Stimulated activated CD4-positive, alpha-beta T cell treated with anti-CD3 and anti-CD28 coated beads, Interleukin-2, amount 100 ng/mL, for 24 hours (primary cell): ENCODE data around the gene PAPPA.

Experiments used
- DNase-seq, 2 donors: peaks; one replicate each; pipeline ENCODE4 v3.0.0-alpha.2; 2020

PAPPA gene

DNA sequence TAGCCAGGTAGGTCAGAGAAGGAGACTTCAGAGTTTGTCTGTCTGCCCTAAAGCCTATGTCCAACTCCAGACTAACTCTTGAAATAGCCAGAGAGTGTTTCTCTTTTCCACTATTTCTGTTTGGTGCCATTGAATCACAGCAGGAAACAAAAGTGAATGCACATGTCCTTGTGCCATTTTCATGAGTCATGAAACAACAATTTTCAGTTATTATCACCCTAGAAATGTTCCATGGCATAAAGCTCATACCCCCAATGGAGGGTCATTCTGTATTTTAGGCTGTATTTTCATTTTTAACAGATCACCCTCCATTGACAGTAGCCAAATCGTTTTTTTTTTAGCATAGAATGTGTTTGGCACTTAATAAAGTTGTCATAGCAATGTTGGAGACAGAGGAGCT is 124.7 kb downstream of the PAPPA start:
- DNase-seq: no peak

DNA sequence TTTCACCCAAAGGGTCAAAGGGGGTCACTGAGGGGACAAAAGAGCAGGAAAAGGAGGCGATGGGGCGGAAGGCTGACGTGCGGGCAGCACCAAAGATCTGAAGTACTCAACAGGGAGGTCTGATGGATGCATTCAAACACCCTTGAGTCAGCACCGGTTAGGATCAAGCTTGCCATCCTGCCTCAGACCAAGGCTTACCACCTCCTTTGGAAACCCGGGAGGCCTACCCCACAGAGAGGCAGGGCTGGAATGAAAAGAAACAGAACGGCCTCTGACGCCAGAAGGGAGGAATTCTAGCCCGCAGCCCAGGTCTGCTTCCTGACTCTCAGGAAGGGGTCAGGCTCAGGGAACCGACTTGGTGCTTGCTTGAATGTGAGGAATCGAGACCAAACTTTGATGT is 125.6 kb downstream of the PAPPA start:
- DNase-seq: no peak

DNA sequence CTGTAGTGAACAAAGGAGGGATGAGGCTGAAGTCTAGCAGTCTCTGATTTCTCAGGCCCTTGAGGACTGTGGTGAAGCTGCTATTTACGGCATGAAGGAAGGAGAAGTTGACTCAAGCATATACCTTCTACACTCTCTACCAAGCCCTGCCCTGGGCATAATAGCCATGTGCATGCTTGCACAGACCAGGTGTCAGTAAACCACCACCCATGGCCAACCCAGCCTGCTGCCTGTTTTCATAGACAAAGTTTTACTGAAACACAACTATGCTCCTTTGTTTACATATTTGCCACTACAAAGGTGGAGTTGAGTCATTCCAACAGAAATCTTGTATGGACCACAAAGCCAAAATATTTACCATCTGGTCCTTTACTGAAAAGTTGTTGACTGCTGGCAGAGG is 126.9 kb downstream of the PAPPA start:
- DNase-seq: no peak

DNA sequence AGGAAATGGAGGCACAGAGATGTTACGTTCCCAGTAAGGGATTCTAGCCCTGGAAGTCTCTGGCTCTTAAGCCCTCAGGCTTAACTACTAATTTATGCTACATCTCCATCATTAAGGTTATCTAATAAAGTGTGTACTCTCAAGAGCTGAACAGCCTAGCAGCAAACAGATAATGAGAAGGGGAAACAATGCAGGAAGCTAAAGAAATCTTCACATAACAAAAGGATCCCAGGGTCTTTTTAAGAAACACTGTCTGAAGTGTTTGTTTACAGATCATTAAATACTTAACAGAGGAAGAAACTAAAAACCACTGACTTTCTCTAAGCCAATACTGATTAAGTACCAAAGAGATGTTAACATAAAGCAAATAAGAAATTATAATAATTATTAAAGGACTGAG is 129.0 kb downstream of the PAPPA start:
- no peak for DNase-seq

DNA sequence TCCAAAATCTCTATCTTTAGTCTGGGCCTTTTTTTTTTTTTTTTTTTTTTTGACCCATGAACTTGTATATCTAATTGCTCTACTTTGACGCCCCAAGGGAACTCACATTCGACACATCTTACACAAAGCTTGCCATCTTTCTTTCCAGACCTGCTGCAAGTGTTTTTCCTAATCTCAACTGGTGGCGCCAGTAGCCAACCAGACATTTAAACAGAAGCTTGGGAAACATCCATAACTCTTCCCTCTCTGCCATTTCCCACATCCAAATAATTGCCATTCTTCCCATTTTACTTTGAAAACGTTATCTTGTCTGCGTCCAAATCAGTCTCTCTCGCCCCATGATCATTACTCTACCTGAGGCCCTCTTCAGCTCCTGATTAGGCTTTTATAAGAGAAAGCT is 130.9 kb downstream of the PAPPA start:
- no peak for DNase-seq

DNA sequence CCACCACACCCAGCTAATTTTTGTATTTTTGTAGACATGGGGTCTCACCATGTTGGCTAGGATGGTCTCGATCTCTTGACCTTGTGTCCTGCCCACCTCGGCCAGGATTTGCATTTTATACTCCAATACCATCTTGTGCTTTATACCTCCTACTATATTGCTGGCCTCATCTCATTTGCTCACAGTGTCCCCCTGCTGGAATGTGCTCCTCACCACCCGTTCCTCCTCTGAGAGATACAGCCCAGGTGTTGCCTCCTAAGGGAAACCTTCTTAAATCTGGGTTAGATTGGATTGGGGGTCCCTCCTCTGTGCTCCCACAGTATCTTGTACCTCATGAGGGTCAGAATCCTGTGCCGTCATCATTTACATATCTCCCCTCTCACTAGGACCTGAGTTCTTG is 131.7 kb downstream of the PAPPA start:
- DNase-seq: no peak

DNA sequence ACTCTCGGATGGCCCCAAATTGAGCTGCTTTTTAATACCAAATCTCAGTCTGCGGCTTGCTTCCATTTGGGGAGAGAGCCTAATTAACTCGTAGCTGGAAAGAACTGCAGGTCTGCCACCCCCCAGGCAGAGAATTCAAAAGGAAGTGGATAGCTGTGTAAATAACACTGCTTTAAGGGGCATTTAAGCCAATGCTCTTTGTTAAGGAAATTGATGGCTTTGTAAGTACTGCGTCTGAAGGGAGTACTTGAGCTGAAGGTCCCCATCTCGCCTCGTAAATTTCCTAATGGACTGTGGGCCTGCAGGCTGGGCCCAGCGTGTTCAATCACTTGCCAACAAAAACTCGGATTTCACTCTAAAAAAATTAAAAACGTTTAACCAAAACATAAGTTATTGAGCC is 132.7 kb downstream of the PAPPA start:
- no peak for DNase-seq

DNA sequence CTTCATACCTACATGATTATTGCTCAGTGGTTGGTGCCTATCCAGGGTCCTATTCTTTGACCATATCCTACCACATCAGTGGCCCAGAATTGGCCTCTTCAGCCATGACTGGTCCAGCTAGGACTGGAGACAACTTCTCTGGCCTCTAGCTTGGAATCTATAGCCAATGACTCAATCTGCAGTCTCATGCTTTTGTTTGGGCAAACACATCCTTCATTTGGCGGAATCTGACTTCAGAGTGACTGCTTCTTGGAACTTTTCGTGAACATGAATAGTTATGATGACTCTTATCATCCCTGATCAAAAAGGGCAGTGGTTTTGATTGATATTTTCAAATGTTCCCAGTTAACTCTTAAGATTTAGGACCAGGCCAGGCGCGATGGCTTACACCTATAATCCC is 134.1 kb downstream of the PAPPA start:
- no peak for DNase-seq

DNA sequence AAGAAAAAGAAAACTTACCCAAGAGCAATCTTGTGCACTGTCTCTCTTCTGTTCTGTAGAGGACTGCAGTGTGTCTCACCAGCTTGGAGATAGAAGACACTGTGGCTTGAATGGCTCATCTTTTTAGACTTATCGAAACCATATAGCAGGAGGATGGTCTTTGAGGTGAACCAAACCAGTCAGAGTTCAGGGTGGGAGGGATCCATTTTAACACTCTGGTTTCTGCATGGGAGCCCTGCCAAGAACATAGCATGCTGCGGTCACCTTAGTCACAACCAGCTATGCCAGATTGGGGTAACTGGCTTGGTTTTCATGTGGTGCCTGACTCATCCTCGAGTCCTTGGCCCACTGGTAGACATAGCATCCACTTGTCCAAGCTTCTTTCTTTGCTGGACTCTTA is 135.1 kb downstream of the PAPPA start:
- DNase-seq: no peak

DNA sequence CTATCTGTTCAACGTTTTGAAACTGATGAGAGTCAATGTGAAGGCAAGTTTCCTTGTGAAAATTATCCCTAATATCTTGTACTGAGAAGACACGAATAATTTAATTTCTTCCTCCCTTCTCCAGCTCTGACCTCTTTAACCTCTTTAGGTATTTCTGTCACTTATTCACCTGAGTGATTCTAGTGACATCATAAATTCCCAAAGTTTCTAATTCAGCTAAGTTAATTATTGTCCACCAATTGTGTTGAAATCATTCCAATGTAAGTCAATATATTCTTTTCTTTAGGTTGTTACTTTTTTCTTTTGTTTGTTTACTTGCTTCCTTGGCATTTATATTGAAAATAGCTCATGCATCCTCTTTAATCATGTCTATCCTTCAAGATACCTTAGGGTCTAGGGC is 143.8 kb downstream of the PAPPA start:
- no peak for DNase-seq

DNA sequence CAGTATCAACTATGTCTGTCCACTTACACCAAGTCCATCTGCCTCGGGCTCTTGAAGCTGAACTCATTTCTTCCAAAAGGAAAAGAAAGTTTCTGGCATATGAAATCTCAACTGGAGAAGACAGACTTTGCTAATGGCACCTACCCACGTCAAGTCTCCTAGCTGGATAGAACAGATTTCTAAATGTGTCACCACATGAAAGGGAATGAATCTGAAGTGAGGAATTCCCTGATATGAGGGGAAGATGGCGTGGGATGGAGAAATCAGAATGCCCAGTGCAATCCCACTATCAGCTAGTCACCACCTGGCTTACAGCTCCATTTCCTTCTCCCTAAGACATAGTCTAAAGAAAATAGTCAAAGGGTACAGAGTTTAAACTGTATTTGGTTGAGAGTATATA is 144.7 kb downstream of the PAPPA start:
- DNase-seq: no peak

DNA sequence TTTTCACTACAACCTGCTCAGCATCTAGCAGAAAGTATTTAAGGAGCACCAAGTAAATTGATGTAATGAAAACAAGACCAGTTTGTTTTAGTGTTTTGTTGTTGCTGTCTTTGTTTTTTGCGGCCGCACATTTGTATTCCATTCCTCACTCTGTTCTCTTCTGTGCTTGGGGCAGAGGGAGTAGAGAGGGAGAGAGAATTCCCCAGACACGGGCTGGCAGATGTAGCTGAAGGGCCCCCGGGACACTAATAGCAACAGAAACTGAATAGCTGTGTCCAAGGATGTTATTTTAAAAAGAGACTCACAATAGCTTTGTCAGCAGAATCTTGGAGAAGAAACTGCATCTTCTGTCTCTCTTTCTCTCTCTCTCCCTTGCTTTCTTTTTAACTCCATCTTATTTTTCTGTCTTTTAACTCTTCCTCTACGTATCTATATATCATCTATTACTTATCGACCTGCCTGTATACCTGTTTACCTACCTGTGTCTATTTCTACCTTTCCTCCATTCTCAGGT is 145.3 kb downstream of the PAPPA start:
- no peak for DNase-seq

DNA sequence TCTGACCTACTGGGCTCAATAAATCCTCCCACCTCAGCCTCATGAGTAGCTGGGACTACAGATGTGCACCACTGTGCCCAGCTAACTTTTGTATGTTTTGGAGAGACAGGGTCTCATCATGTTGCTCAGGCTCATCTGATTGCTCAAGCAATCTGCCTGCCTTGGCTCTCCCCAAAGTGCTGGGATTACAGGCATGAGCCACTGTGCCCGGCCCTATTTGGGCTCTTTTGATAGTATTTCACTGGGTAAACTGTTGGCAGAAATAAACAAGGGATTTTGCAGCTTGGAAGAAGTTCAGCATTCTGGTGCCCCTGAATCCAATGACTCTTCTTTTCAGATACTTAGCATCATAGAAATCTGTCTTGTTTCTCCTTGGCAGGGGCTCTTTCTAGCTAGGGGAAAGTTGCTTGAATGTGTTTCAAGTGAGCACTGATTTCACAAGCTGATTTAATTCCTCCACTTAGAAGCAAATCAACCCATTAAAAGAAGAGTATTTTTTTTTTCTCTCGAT is 146.8 kb downstream of the PAPPA start:
- DNase-seq: no peak

DNA sequence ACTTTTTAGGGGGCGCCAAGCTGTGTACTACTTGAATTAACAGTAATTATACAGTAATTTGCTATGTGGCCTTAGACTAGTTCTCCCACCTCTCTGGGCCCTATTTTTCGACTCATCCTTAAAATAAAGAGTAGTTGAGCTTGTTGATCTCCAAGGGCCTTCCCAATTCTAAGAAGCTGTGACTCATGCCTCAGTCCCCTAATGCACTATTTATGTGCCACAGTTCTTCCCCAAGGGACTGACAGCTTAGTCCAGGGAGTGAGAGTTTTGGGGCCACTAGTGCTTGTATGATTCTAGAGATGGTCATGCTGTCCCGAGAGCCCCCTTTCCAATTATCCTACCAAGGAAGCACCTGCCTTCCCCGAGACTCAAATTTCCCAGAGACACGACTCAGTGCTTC is 149.7 kb downstream of the PAPPA start:
- no peak for DNase-seq

DNA sequence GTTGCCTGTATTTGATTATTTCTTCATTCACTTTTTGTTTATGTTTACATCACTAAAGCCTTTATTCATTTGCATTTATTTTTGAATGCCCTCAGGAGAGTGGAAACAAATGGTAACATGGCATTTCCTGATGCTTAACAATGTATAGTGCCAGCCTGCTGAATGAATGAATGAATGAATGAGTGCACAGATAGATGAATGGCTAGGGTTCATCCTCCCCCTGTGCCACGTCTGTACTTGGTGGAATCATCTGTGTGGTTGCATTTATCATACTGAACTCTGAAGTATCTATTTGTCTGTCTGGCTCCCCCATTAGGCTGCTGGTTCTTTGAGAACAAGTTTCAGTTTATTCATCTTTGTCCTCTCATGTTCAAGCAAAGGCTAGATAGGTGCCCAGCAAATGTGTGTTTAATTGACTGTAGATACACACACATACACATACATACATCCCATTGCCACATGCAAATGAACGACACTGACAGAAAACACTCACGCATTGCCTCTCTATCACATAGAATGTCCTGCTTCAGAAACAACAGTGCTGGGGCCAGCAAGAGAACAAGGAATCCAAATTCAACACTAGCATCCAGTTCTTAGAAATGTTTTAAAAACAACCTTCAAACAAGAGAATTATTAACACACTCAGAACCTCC is 150.4 kb downstream of the PAPPA start:
- DNase-seq: no peak

DNA sequence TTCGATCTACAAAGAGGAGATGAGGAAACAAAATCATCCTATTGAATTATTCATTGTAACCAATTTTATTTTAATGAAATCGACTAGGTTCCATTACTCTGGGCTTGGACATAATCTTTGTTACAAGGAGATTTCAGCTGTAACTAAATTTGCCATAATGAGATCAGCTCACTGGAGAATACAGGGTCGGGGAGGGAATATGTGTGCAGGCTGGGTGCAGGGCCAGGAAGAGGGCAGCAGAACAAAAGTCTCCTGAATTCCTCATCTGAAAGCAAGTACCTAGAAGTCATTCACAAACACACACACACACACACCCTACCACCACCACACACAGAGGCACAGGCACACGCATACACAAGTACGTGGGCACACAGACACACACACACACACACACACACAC is 151.2 kb downstream of the PAPPA start:
- DNase-seq: no peak

DNA sequence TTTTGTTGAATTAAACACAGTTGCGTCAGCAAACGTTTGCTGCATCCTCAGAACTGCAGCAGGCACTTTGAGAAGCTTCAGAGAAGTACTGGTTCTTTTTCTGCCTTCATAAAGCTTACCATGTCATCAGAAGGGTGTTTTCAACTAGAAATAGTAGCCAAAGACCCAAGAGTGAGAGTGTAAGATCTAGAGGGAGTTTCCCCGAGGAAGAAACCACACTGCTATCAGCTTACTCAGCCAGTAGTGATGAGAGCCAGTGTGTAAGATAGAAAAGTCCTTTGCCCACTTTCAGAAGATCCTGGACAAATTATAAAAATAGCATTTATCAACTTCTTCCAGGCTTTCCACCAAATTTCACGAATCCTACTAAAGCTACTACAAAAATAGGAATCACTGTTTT is 154.5 kb downstream of the PAPPA start:
- DNase-seq: no peak

DNA sequence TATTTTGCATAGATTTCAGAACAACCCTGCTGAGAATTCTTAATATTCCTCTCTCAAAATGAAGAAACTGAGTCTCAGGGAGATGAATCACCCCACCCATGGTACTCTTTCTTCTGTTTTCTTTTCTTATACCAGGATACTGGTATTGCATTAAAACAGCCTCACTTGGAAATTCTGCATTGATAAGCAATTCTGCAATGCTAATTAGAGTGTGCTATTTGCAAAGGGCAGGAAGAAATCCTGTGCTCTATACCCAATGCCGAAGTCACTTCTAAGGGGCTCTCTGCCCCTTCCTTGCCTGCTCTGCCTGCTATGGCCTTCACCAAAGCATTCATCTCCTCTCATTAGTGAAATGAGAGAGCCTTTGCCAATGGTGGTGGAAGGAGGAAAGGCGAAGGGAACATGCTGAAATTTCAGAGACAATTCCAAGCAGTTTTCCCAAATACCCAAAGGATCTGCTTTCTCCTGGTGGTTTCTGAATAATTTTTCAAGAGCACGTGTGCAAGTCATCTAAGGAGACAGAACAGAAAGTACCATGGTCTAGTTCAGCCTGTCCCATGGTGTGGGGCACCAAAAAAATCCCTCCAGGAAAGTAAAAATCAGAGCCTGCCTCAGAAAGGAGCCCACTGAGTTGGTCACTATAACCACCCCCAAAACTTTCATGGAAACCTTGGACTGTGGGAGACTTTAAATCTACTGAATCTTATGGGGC is 156.5 kb downstream of the PAPPA start:
- no peak for DNase-seq

DNA sequence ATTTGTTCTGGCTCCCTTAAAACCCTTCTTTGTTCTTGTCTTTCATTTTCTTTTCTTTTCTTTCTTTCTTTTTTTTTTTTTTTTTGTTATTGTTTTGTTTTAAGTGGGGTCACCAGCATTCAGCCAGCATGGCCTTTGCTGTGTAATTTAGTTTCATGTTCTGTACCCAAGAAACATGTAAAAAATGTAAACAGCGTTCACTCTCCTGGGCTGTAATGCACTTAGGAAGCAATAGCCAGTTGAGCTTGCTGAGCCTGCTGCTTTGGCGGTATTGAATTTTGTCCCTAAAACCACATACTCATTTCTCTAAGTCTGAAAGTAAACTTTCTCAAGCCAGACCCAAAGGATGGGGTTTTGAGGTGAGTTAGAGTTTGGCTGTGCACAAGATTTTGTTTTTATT is 158.6 kb downstream of the PAPPA start:
- DNase-seq: no peak

DNA sequence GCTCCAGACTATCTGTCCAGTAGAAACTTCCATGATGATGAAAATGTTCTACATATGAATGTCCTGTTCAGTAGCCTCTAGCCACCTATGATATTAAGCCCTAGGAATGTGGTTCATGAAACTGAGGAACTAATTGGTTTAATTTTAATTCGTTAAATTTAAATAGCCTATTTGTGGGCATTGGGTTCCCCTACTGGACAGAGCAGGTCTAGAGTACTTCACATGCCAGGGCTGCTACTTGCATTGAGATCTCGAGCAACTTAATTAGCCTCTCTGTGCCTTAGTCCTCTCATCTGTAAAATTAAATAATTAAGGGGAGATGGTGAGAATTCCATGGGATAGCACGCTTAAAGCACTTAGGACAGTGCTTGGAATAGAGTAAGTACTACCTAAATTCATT is 160.0 kb downstream of the PAPPA start:
- DNase-seq: no peak

DNA sequence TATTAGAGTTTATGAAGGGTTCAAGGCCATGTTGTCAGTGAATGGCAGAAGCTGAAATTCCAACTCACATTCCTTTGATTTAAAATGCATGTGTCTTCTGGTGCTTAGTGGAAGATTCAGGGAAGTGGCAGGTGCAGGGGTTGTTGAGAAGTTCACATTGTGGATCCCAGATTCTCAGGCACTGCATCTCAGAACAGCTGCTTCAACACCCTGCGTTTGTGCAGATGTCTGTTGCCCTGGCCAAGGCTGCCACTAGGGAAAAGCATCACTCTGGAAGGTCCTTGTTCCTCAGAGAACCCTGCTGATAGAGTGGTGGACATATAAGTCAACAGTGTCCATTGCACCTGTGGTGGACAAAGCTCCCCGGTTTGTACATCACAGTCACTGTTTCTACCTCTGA is 162.7 kb downstream of the PAPPA start:
- no peak for DNase-seq

DNA sequence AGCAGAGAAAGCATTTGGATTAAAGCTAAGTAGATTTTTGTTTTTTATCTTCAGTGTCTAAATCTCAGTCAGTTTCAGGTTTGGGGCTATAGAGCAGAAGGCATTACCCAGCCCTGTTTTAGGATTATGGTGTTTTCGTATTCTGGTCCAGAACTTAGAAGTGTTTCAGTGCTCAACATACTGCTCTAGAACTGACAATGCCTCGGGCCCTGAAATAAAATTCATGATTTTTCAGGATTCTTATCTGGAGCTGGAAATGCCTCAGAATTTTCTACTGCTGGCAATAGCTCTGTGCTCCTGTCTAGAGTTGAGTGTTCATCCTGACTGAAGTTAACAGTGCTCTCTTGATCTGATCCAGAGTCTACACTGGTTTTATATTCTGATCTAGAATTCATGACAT is 163.9 kb downstream of the PAPPA start:
- no peak for DNase-seq

DNA sequence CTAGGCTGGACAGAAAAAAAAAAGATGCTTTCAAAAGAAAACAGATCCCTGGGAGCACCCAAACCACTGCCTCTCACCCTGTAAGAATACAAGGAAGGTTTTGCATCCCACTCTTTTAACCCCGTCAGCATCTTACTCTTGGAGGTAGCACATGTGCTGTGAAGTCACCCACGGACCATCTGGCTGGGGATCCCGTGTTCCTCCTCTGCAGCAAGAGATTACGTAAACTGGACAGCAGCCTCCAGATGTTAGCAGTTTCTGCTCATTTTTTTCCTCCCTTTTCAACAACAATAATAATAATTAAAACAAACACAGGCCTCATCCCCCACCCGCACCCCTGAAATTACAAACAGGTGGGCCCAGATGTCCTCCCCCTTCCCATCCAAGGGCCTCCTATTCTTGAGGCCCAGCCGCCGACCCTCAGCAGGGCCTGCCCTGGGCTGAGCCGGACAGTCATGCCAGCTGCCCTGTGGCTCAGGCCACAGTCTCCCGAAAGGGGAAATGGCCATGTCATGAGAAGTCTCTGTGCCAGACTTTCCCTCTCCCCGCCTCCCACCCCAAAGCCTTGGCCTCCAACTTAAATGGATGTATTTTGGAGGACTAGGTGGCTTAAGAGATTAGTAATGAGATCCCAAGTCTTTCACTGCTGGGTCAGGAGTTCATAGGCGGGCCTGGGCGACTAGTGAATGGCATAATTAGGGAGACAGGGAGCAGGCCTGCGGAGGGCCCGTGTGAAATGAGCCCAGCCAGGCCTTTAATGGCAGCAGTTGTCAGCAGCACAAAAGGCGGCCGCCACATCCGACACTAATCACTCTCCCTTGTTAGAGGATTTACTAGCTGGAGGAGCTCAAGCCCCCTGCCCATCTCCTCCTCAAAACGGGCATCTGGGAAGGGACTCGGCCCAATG is 165.1 kb downstream of the PAPPA start:
- DNase-seq: no peak

DNA sequence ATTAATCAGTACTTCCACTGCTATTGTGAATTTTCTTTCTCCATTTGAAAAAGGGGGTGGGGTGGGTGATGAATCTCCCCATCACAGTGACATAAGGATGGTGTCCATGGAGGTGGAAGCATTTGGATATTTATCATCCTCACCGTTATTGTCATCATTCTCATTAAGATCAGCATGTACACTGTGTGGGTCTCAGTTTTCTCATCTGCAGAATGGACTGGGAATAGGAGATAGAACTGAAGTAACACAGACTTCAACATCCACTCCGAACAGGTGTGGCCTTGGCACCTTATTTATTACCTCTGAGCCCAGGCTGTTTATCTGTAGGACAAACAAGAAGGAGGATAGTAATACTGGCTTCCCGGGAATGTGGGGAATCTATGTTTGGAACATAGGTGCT is 165.9 kb downstream of the PAPPA start:
- DNase-seq: no peak
